Cardiac fibroblast (primary cell): ENCODE results near the gene NEO1.
A peak's percentile ranks its signal among the peaks of the same experiment; 100 is the strongest.
"Not testable (repeated sequence)": the region's sequence is repeated elsewhere in the genome, so short reads cannot be mapped to it uniquely, and the experiment has no call there.

Experiments
- DNase-seq, 2 donors: peaks; one replicate each; pipeline versions ENCODE4 v3.0.0 to v3.0.0-alpha.2; 2010; ENCODE audit warnings: low read depth in 2 of 2
- H3K4me3 ChIP-seq, 2 donors: replicated peaks in 1 of 2; 1 replicate in 1 of 2; 2 replicates in 1 of 2; pipeline ENCODE4 v1.5.1; 2011; ENCODE audit warnings: low read depth in 2 of 2, low read length in 2 of 2, mild to moderate bottlenecking in 2 of 2, moderate library complexity in 1 of 2
- CTCF ChIP-seq: IDR thresholded peaks from one replicate; pipeline ENCODE4 v1.5.1; 2011; ENCODE audit warnings: low read depth, mild to moderate bottlenecking, low read length, inconsistent platforms

The NEO1 gene

GRCh38 chr15:73210630-73211029, 158.4 kb downstream of the NEO1 start:
- no peak for TF ChIP-seq CTCF
- no peak overlapping the region for H3K4me3 ChIP-seq
- no peak for DNase-seq

DNA sequence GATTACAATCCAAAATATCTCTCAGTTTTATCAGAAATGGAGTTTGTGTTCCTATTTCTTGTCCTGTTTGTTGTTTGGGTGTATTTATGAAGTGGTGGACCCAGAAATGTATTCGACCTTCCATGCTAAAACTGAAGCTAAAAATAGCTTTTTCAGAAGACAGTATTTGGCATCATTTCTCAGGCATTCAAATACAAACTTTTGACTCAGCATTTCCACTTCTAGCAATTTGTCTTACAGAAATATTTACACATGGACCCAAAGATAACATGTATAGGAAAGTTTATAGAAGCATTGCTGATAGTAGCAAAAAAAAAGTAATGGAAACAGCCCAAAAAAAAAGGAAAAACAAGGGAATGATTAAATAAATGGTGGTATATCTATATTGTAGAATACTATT, 160.2 kb downstream of the NEO1 start:
- H3K4me3 ChIP-seq, result no peak overlapping the region
- no peak for TF ChIP-seq CTCF
- peak; percentile 18 to 49 for DNase-seq

DNA sequence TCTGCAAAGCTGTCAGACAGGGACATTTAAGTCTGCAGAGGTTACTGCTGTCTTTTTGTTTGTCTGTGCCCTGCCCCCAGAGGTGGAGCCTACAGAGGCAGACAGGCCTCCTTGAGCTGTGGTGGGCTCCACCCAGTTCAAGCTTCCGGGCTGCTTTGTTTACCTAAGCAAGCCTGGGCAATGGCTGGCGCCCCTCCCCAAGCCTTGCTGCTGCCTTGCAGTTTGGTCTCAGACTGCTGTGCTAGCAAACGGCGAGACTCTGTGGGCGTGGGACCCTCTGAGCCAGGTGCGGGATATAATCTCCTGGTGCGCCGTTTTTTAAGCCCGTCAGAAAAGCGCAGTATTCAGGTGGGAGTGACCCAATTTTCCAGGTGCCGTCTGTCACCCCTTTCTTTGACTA, 169.2 kb downstream of the NEO1 start:
- not testable (repeated sequence) for DNase-seq, H3K4me3 ChIP-seq

GRCh38 chr15:73225358-73226015, 173.2 kb downstream of the NEO1 start:
- H3K4me3 ChIP-seq, result no peak overlapping the region
- DNase-seq, result no peak
- TF ChIP-seq CTCF, result no peak

DNA sequence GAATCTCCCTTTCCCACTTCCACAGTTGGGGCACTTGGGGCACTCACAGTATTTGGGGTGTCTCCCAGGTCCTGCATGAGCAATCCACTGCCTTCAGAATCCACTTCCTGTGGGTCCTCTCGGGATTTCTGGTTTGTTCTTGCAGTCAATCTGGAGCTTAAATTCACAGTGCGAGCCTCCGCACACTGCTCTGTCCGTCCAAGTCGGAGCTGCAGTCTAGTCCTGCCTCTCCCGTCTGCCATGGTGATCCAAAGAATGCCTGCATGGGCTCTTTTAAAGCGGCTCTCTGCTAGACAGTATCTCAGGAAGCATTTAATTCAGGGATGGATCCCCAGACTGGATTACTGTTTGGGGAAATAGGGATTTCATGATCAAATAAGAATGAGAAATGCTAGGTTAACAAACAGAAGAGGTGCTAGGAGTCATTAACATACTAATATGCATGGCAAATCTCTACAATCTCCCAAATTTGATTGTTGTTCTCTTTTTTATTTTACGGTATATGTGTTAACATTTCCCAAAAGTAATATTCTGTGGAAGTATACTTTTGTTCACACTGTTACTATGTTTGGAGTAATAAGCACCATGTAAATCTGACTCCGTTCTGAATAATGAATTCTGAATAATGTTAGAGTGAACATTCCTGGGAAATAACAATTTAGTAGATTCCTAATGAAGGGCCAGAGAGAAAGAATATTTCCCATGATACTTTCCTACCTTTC, 174.0 kb downstream of the NEO1 start:
- peak; percentile 17 to 29 for DNase-seq
- H3K4me3 ChIP-seq, result no peak overlapping the region
- no peak for TF ChIP-seq CTCF

GRCh38 chr15:73227433-73228056, 175.3 kb downstream of the NEO1 start:
- DNase-seq, result no peak
- no peak overlapping the region for H3K4me3 ChIP-seq
- TF ChIP-seq CTCF, result no peak

DNA sequence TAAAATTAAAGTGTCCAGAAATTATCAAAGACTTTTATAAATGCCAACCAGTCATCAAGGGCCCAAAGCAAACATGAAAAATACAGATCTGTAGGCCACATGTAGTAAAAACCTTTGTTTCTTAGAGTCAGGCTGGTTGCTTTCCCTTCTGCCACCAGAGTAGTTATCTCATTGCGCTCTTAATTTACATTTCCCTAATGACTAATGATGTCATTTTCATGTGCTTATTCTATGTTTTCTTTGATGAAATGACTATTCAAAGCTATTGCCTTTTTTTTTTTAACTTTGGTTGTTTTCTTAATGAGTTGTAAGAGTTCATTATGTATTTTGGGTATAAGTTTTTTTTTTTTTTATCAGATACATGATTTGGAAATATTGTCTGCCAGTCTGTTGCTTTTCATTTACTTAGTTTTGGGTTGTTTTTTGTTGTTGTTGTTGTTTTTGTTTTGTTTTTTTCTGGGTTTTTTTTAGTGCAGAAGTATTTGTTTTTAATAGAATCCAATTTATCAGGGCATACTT, 175.9 kb downstream of the NEO1 start:
- DNase-seq, result no peak
- no peak overlapping the region for H3K4me3 ChIP-seq
- TF ChIP-seq CTCF, result no peak
